ENCODE results near the gene TRMT112. TPM values are rescaled to one million over a fixed set of nuclear protein-coding genes. Genes with fewer than 3 reads are reported as not detected.
A peak's percentile ranks its signal among the peaks of the same experiment; 100 is the strongest.

Gene TRMT112
- total RNA-seq, 1 donor from 2014 or later: 149 TPM

- Mint-ChIP-seq H3K9me3 (ENCODE audit: low read depth) (no peaks in the 10 kb centered on the region), H3K36me3 (ENCODE audit: insufficient read depth) (peaks cover 7% of the 10 kb centered on the region), H3K4me1 (ENCODE audit: low read depth) (peaks cover 6% of the 10 kb centered on the region), H3K4me3 (ENCODE audit: low read depth) (no peak overlapping the region), H3K27ac (no peak overlapping the region), H3K27me3 (no peaks in the 10 kb centered on the region)
- TF ChIP-seq CTCF (IDR thresholded peaks at IDR 0.05; ENCODE audit: unreplicated experiment): no peak
- no peak for DNase-seq (ENCODE audit: low spot score, unreplicated experiment)
Observed at GRCh38 chr11:64275031-64275800, 42.1 kb downstream of the TRMT112 start.

GRCh38 chr11:64269540-64270220 lies 47.7 kb downstream of the TRMT112 start:
- H3K9me3 Mint-ChIP-seq (ENCODE audit: low read depth): no peaks in the 10 kb centered on the region
- H3K4me3 Mint-ChIP-seq (ENCODE audit: low read depth): peak overlapping the region; percentile 98
- peaks cover 12% of the 10 kb centered on the region for H3K4me1 Mint-ChIP-seq (ENCODE audit: low read depth)
- H3K27me3 Mint-ChIP-seq: no peaks in the 10 kb centered on the region
- H3K27ac Mint-ChIP-seq: peak overlapping the region; percentile 99
- TF ChIP-seq CTCF (IDR thresholded peaks at IDR 0.05; ENCODE audit: unreplicated experiment): peak; percentile 19
- H3K36me3 Mint-ChIP-seq (ENCODE audit: insufficient read depth): peaks cover 2% of the 10 kb centered on the region
- DNase-seq (ENCODE audit: low spot score, unreplicated experiment): peak; percentile 91

GRCh38 chr11:64268893-64269539 lies 48.3 kb downstream of the TRMT112 start:
- peaks cover 2% of the 10 kb centered on the region for H3K36me3 Mint-ChIP-seq (ENCODE audit: insufficient read depth)
- DNase-seq (ENCODE audit: low spot score, unreplicated experiment): no peak
- peaks cover 12% of the 10 kb centered on the region for H3K4me1 Mint-ChIP-seq (ENCODE audit: low read depth)
- H3K27me3 Mint-ChIP-seq: no peaks in the 10 kb centered on the region
- TF ChIP-seq CTCF (IDR thresholded peaks at IDR 0.05; ENCODE audit: unreplicated experiment): no peak
- H3K9me3 Mint-ChIP-seq (ENCODE audit: low read depth): no peaks in the 10 kb centered on the region
- peak overlapping the region; percentile 90 for H3K27ac Mint-ChIP-seq
- peak overlapping the region; percentile 98 for H3K4me3 Mint-ChIP-seq (ENCODE audit: low read depth)

- Mint-ChIP-seq H3K4me1 (ENCODE audit: low read depth) (peaks cover 12% of the 10 kb centered on the region), H3K27me3 (no peaks in the 10 kb centered on the region), H3K4me3 (ENCODE audit: low read depth) (peak overlapping the region; percentile 98), H3K27ac (peak overlapping the region; percentile 90), H3K9me3 (ENCODE audit: low read depth) (no peaks in the 10 kb centered on the region), H3K36me3 (ENCODE audit: insufficient read depth) (peaks cover 2% of the 10 kb centered on the region)
- TF ChIP-seq CTCF (IDR thresholded peaks at IDR 0.05; ENCODE audit: unreplicated experiment): no peak
- no peak for DNase-seq (ENCODE audit: low spot score, unreplicated experiment)
Observed at GRCh38 chr11:64268025-64268892, 49.1 kb downstream of the TRMT112 start.

All from progenitor cell of endocrine pancreas (in vitro differentiated cells).